Measurements from ENCODE around the gene PRDM15.

- TF ChIP-seq CTCF (IDR thresholded peaks at IDR 0.05; ENCODE audit: low read depth, low read length, missing input control) (no peak), ATF3 (IDR thresholded peaks at IDR 0.05) (no peak), YY1 (IDR thresholded peaks at IDR 0.05) (no peak), TAF1 (conservative IDR thresholded peaks at IDR 0.05) (no peak), REST (IDR thresholded peaks at IDR 0.05) (no peak), RAD21 (IDR thresholded peaks at IDR 0.05) (no peak), ZBTB33 (IDR thresholded peaks at IDR 0.05) (no peak)
These were observed 22.6 kb upstream of the PRDM15 start for GRCh38 chr21:41901782-41902181.

Data from liver (tissue), 3 donors.